GM19324 (cell line): ENCODE results near the gene SFTA2.
"Not testable (repeated sequence)": the region's sequence is repeated elsewhere in the genome, so short reads cannot be mapped to it uniquely, and the experiment has no call there.

Experiments used
- ATAC-seq: cut with Tn5 transposase; IDR thresholded peaks from one replicate; pipeline ENCODE4 v1.9.1; 2021; ENCODE audit warnings: mild to moderate bottlenecking, moderate library complexity; ENCODE audit not compliant: unreplicated experiment, low FRiP score

The SFTA2 gene

DNA sequence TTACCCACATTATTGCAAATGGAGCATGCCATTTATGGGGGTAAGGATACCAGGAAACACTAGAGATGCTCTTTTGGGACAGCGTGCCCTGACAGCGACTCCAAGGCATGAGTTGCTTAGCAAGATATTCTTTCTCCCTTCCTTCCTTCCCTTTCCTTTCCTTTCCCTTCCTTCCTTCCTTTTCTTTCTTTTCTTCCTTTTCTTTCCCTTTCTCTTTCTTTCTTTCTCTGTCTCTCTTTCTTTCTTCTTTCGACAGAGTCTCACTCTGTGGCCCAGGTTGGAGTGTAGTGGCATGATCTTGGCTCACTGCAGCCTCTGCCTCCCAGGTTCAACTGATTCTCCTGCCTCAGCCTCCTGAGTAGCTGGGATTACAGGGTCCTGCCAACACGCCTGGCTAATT is 12.1 kb upstream of the SFTA2 start:
- no peak for ATAC-seq

DNA sequence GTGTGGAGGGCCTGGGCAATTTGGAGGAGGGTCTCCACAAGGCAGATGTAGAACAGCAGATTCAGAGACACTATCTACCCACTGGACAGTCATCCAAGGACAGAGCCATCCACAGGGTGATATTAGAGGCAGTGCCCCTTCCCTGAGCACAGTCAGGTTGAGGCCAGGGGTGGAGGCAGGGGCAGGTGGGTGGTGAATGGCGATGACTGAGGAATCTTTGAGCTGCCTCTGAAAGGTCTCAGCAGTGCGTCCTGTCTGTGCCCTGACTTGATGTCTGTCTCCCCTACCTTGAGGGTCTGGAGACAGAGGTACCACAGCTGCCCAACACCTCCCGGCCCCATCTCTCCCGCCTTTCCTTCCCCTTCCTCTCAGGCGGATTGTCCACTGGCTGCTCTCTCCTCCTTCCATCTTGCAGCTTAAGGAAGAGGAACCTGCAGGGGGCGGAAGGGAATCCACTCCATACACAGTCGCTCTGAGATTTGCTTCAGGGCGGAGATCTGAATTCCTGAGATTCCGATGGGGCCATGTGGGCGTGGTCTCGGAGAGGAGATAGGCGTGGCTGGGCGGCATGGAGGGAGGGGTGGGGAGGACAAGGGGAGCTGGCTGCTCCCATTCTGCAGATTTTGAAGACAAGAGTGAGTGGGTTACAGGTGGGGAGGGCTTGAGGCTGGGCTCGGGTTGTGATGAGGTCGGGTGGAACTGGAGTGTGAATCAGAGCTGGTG is 10.5 kb upstream of the SFTA2 start:
- no peak for ATAC-seq

DNA sequence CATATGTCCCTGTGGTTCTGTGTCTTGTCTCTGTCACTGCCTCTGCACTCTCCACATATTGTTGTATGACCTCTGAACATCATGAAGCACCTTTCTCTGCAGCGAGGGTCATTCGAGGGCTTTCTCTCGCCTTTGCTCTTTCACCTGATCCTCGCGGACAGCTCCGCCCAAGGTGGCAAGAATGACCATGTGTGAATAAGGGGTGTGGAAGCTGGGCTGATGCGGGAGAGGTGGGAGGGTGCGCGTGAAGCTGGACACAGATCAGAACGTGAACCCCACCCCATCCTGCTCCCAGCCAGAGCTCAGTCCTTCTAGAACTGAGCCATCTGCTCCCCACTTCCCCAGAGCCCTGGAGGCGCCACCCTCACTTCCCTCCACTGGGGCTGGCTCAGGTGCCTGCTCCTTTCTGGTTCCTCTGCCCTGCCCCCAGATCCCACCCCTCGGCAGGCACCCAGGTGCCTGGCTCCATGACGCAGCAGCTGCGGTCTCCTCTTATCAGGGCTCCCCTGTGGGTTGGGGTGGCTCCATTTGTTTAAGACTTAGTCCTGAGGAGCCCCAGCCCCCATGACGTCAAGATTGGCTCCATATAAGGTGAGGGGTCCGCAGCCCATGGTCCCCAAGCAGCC is 8.5 kb upstream of the SFTA2 start, which contains the start of gene MUCL3:
MUCL3 (plus strand) TSS at position 613 of the 626 bp plus-strand sequence. CDS start 27 bp downstream, outside the sequence.
- no peak for ATAC-seq

DNA sequence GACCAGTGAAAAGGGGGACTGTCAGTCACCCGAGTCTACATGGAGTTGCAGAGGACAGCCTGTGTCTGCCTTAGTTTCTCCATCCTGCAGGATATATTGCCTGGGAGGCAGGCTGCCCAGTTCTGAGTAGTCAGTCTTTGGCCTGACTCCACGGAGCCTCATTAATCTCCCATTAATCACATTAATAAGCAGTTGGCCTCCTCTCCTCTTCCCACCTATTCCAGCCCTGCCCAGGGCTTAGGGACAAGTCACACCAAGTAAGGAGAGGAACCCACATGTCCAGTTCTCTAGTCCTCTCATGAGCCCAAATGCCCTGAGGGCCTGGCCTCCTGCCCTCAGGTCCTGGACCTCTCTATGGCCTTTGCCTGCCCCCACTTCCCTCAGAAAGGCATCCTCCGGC is 7.5 kb upstream of the SFTA2 start:
- no peak for ATAC-seq

DNA sequence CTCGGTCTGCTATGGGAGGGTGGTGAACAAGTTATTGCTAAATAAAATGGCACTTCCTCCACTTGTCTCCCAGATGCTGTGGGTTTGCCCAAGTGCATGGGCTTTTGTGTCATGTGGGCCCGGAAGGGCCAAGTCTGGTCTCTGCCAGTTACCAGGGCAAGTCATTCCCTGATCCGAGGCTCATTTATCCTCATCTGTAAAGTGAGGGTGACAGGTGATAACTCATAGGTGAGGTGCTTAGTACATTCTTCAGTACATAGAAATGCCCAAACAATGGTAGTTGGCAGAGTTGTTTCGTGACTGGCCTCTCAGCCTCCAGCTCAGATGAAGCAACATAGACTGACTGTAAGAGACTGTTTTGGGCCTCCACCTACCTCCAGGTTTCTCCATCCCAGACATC is 6.8 kb upstream of the SFTA2 start:
- no peak for ATAC-seq

DNA sequence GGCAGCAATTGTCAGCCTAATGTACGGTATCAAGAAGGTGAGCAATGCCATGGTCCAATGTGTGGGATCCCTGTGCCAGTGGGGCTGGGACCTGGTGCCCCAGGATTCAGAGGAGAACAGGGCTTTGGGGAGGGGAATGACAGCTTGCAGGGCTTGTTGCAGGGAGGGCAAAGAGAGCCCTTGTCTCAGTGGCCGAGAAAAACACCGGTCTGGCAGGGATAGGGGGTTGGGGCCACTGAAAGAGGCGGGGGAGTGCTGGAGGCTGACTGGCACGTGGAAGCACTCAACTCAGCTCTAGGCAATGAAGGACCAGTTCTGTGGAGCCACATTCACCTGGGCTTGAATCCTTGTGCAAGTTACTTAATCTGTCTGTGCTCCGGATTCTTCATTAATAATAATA is 5.3 kb upstream of the SFTA2 start:
- ATAC-seq: no peak

DNA sequence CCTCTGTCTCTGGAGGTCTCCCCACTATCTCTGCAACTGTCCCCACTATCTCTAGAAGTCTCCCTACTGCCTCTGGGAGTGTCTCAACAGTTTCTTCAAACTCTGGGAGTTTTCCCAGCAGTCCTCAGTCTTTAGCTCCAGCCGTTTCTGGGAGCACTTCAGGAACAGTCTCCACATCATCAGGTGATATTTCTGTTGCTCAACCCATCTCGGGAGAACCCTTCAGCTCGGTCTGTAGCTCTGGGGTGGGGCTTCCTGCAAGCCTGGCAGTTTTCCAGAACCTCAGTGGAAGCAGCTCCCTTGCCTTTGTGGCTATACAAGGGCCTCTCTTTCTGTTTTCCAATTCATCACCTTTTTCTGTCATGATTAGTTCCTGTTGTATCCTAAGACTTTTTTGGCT is 3.0 kb upstream of the SFTA2 start:
- no peak for ATAC-seq

DNA sequence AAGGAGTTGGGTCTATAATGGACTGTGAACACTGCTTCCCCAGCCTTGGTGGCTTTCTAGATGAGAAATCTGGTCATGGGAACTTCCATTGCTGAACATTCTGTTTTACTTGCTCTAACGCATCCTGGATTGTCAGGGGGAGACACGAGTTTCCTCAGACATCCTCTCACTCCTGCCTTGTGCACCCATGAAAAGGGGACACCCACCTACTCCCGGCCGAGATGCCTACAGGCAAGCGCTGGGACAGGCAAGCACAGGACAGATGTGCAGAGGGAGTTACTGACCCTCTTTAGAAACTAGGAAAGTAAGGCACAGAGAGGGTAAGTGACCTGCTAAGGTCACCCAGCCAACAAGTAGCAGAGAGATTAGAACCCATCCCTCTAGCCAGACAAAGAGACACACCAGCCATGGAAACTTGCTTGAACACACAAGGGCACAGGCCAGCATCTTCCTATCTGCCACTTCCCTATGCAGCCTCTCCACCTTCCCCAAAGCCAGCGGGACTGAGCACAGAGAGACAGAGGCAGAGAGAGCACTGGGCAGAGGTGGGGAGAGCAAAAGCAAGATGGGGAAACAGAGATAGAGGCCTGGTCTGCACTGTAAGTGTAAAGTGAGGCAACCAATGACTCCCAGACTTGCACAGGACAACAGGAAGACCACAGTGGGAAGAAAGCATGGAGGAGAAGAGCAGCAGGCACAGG is 845 bp upstream of the SFTA2 start:
- ATAC-seq: no peak

DNA sequence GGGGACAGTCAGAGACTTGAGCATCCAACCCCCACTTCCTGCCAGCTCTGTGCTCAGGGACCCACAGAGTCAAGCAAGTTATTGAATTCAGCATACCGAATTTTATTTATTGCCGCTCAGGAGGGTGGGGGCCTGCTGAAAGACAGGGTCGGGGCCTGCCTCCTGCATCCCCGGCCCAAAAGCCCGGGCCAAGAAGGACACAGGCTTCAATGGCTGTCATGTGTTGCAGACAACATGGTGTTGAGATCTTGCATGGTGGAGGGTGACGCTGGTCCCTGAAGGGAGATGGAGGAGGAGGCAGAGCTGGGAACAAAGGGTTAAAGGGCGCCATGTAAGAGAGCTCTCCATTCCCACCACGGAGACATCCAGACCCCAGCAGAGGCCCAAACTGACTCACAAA is 698 bp downstream of the SFTA2 start:
- ATAC-seq: no peak

DNA sequence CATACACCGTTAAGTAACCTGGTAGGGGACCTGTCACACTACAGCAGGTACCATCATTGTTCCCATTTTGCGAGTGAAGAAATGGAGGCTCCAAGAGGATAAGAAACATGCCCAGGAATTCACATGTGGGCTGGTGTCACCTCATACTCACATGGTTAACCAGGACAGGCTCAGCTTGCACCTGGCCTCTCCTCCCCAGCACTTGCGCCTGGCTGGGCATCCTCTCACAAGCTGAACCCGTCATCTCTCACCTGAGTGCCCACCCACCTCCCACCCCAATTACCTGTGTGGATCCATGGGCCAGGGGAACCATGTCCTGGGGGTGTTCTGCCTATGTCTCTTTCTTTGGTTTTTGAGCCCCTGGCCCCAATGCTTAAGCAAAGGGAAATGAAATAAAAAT is 1.5 kb downstream of the SFTA2 start:
- ATAC-seq: no peak

DNA sequence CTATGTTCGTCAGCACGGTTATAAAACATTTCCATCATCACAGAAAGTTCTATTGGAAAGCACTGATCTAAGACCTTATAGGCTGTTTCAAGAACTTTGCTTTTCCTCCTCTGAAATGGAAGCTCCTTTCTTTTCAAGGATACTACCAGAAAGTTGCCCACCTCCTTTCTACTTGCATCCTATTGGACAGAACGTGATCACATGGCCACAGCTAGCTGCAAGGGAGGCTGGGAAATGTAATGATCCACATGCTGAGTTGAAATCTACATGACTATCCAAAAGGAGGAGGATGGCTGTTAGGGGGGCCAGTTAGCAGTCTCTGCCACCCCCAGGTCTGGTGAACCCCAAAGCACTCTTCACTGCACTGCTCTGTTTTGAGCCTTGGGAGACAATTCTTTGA is 3.3 kb downstream of the SFTA2 start:
- ATAC-seq: no peak

DNA sequence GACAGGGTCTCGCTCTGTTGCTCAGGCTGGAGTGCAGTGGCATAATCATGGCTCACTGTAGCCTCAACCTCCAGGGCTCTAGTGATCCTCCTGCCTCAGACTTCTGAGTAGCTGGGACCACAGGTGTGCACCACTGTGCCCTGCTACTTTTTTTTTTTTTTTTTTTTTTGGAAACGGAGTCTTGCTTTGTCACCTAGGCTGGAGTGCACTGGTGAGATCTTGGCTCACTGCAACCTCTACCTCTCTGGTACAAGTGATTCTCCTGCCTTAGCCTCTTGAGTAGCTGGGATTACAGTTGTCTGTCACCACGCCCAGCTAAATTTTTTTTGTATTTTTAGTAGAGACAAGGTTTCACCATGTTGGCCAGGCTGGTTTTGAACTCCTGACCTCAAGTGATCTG is 4.9 kb downstream of the SFTA2 start:
- ATAC-seq: not testable (repeated sequence)

DNA sequence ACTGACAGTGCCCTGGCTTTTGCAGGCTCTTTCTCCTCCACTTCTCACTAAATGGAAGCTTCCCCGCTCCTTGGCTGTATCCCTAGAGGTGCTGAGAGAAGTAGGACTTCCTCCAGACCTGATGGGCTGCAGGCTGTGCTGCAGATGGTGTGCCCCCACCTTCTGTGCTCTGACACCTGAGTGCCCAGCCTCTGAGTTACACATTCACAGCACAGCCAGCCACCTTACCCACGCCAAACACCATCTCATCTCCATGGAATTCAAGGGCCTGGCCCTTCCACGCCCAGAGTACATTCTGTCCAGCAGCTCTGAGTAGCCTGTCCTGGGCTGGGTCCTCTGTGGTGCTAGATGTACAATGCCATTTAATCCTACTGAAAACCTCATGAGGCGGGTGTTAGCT is 5.3 kb downstream of the SFTA2 start:
- no peak for ATAC-seq

DNA sequence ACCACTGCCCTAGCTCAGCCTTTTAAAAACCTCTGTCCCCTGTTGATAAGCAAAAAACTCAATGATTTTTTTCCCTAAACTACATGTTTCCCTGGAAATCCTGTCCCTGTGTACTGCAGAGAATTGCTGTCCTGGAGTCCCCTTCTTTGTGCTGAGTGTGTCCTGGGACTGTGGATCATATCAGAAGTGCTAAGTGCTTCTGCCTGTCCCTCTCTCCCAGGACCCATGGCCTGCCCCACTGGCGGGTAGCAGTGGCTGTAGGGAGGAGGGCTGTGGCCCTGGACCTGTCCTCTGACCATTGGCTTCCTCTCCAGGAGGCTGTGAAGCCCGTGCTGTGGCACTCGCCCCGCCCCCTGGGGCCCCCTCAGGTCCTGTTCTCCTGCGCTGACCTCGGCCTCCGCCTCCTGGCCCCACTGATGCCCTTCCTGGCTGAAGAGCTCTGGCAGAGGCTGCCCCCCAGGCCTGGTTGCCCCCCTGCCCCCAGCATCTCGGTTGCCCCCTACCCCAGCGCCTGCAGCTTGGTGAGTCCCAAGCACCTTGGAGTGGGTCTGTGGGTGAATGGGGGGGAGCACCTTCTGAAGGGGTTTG is 7.8 kb downstream of the SFTA2 start:
- not testable (repeated sequence) for ATAC-seq

DNA sequence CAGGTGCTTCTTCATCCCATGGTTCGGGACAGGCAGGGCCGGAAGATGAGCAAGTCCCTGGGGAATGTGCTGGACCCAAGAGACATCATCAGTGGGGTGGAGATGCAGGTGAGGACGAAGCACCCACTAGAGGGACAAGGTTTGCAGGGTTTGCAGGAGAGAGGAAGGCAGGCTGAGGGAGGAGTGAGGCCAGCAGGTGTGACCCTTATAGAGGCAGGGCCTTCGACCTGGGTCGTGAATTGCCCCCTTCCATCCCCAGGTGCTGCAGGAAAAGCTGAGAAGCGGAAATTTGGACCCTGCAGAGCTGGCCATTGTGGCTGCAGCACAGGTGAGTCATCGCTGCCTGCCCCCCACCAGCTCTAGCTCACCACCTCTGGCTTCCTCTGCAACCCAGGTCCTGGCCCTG is 9.5 kb downstream of the SFTA2 start:
- ATAC-seq: no peak

DNA sequence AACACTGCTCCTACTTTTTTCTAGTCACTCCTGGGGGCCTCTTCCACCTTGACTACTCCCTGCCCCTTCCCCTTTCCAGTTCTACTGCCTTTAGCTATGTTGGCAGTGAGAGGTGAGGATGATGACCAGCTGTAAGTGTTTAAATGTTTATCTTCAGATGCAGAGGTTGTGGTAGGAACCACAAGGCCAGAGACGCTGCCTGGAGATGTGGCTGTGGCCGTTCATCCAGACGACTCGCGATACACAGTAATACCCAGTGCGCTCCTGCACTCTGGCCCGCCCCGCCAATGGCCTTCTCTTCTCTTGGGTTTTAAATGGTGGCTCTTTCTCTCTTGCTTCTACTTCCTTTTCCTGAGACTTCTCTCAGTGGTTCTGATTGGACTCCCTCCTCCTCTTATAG is 13.3 kb downstream of the SFTA2 start:
- ATAC-seq: no peak

DNA sequence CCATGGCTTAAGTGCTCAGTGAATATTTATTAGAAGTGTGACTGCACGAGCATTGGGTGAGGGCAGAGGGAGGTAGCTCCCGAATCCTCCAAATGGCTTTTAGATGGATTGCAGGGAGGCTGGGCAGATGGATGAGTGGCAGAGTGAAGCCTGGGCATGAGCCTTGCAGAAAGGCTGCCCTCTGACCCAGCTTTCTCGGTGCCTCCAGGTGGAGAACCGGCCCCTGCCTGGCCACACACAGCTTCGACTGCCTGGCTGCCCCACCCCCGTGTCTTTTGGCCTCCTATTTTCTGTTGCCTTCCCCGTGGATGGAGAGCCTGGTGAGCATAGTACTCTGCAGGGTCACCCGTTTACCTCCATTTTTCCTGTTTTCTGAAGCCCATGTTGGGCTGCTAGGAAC is 14.5 kb downstream of the SFTA2 start:
- no peak for ATAC-seq

DNA sequence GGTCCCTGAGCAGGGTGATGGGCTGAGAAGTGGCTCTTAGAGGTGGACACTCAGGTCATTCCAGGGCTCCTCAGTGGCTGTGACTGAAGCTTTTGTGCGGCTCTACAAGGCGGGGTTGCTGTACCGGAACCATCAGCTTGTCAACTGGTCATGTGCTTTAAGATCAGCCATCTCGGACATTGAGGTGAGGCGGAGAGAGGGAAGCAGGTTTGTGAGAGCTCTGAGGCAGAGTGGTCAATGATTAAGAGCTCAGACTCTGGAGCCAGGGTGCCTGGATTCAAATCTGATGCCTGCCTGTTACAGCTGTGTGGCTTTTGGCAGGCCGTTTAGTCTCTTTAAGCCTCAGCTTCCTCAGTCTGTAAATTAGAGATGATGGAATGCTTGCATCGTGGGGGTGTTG is 14.9 kb downstream of the SFTA2 start:
- ATAC-seq: no peak

DNA sequence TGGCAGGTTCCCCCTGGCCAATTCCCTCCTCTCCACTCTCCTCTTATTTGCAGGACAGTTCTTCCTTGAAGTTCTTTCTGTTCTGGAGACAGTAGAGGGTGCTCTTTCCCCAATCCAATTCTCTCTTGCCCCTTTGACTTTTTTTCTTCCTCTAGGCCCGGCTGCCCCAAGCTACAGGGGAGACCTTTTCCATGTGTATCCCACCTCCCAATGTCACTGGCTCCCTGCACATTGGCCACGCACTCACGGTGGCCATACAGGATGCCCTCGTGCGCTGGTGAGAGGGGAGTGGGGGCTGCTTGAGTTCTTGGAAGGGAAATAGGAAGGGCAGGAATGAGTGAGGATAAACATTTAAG is 16.4 kb downstream of the SFTA2 start:
- ATAC-seq: no peak

DNA sequence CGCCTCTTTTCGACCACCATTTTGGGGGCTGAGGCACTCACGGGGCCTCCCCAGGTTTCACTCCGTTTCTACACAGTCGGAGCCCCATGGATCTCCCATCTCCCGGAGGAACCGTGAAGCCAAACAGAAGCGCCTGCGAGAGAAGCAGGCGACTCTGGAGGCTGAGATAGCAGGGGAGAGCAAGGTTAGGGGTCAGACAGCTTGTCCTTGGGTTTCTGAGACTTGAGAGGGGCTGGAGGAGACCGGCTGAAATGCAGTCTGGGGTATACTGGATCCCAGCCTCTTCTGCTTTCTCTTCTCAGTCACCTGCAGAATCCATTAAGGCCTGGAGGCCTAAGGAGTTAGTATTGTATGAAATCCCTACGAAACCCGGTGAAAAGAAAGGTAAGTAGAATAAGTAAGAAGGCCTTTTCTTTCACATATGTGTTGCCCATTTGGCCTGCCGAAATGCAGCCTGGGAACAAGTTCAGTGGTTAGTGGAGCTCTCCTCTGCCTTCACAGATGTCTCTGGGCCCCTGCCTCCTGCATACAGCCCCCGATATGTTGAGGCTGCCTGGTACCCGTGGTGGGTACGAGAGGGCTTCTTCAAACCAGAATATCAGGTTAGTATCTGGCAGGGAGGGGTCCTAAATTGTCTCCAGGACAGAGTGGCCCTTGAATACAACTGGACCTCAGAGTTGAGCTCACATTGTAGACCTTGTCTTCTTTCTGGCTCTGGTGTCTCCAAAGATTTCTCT is 16.9 kb downstream of the SFTA2 start:
- ATAC-seq: no peak
